H1 (cell line): ENCODE measurements around the gene TNFRSF18. TPM values are rescaled to one million over a fixed set of nuclear protein-coding genes. Genes with fewer than 3 reads are reported as not detected.

Experiments used
- CTCF ChIA-PET: fragments of 300-600 bp; sonication (Branson Sonifier 250); formaldehyde crosslinking; loops from one replicate; lab custom pipeline; 2021; ENCODE audit not compliant: partially characterized antibody; lab: Charles Lee
- POLR2A ChIA-PET: fragments of 300-600 bp; sonication (Branson Sonifier 250); formaldehyde crosslinking; loops from one replicate; lab custom pipeline; 2021; ENCODE audit warnings: inconsistent platforms; ENCODE audit not compliant: partially characterized antibody; lab: Charles Lee
- DNase-seq, 2 experiments: peaks; one replicate each; pipeline versions ENCODE4 v3.0.0 to v3.0.0-alpha.2; 2010 to 2022; ENCODE audit warnings: low spot score in 2 of 2, low read depth in 1 of 2, mixed read lengths in 1 of 2
- FAIRE-seq: peaks from 2 replicates; lab custom pipeline; 2011; peaks lifted over from hg19 to GRCh38; lab: Jason Lieb, UNC
- H2AFZ ChIP-seq: 2 replicates; pipeline ENCODE4 v1.8.1; 2012; ENCODE audit warnings: low read length, inconsistent platforms
- H2AK5ac ChIP-seq: 2 replicates; pipeline ENCODE4 v1.6.1; 2013; ENCODE audit warnings: low read depth, low read length
- H2BK120ac ChIP-seq: replicated peaks from 2 replicates; pipeline ENCODE3; 2013; ENCODE audit warnings: low read depth, low read length, inconsistent platforms
- H2BK12ac ChIP-seq: 2 replicates; pipeline ENCODE4 v1.6.1; 2013; ENCODE audit warnings: low read depth, low read length
- H2BK15ac ChIP-seq: 2 replicates; pipeline ENCODE4 v1.6.1; 2013; ENCODE audit warnings: low read length
- H2BK20ac ChIP-seq: 2 replicates; pipeline ENCODE4 v1.6.1; 2013; ENCODE audit warnings: low read length
- H2BK5ac ChIP-seq: 2 replicates; pipeline ENCODE4 v1.6.1; 2013; ENCODE audit warnings: low read depth, low read length
- H3K14ac ChIP-seq: 2 replicates; pipeline ENCODE4 v1.6.1; 2013; ENCODE audit warnings: inconsistent platforms; ENCODE audit not compliant: insufficient read length
- H3K18ac ChIP-seq: 2 replicates; pipeline ENCODE4 v1.6.1; 2013; ENCODE audit warnings: low read length; ENCODE audit errors: extremely low read depth
- H3K23ac ChIP-seq: 2 replicates; pipeline ENCODE4 v1.6.1; 2013; ENCODE audit warnings: inconsistent platforms; ENCODE audit not compliant: insufficient read length
- H3K23me2 ChIP-seq: 2 replicates; pipeline ENCODE4 v1.6.1; 2013; ENCODE audit warnings: low read depth, low read length
- H3K27ac ChIP-seq: 2 replicates; pipeline ENCODE4 v1.6.1; 2011; ENCODE audit warnings: low read depth, low read length, inconsistent platforms
- H3K27me3 ChIP-seq, 4 experiments: replicated peaks in 1 of 4; 1 replicate in 1 of 4; 2 replicates in 3 of 4; pipeline versions ENCODE4 v1.6.1 to v1.8.1; 2011 to 2013; ENCODE audit warnings: low read length in 3 of 4, mild to moderate bottlenecking in 3 of 4, inconsistent platforms in 2 of 4, mixed read lengths in 2 of 4, moderate library complexity in 1 of 4; ENCODE audit not compliant: control insufficient read depth in 3 of 4, insufficient read depth in 3 of 4; ENCODE audit errors: extremely low read depth in 1 of 4
- H3K36me3 ChIP-seq, 4 experiments: 2 replicates each; pipeline versions ENCODE4 v1.6.1 to v1.8.1; 2011 to 2013; ENCODE audit warnings: mild to moderate bottlenecking in 4 of 4, low read length in 3 of 4, moderate library complexity in 2 of 4, control low read depth in 1 of 4, inconsistent platforms in 1 of 4; ENCODE audit not compliant: insufficient read depth in 4 of 4, control insufficient read depth in 2 of 4
- H3K4ac ChIP-seq: replicated peaks from 2 replicates; pipeline ENCODE3; 2013; ENCODE audit warnings: low read length, low read depth, mixed read lengths, inconsistent platforms; ENCODE audit not compliant: insufficient read length
- H3K4me1 ChIP-seq, 4 experiments: replicated peaks in 1 of 4; 1 replicate in 1 of 4; 2 replicates in 3 of 4; pipeline versions ENCODE4 v1.6.1 to v1.8.1; 2011 to 2013; ENCODE audit warnings: low read length in 3 of 4, inconsistent platforms in 2 of 4, mixed read lengths in 1 of 4; ENCODE audit not compliant: insufficient read depth in 4 of 4, control insufficient read depth in 3 of 4
- H3K4me2 ChIP-seq, 2 experiments: 2 replicates each; pipeline versions ENCODE4 v1.6.1 to v1.8.1; 2011 to 2013; ENCODE audit warnings: low read depth in 2 of 2, low read length in 2 of 2, control low read depth in 1 of 2, inconsistent platforms in 1 of 2, mild to moderate bottlenecking in 1 of 2; ENCODE audit not compliant: insufficient read depth in 1 of 2
- H3K4me3 ChIP-seq, 4 experiments: fragments of 200-600, 300-600 bp in 1 of 4; sonication (generic), shearing (Covaris generic), sonication (Bioruptor Twin) in 1 of 4; 2 replicates each; pipeline versions ENCODE4 v1.5.1 to v1.8.1; 2011 to 2016; ENCODE audit warnings: low read length in 4 of 4, low read depth in 3 of 4, control low read depth in 2 of 4, inconsistent platforms in 2 of 4, mild to moderate bottlenecking in 2 of 4, mixed read lengths in 1 of 4, moderate library complexity in 1 of 4; ENCODE audit not compliant: insufficient read depth in 2 of 4; ENCODE audit errors: extremely low read depth in 1 of 4
- H3K56ac ChIP-seq: replicated peaks from 2 replicates; pipeline ENCODE3; 2013; ENCODE audit warnings: low read depth, mild to moderate bottlenecking, mixed read lengths, low read length, inconsistent platforms; ENCODE audit not compliant: insufficient read length
- H3K79me1 ChIP-seq: 2 replicates; pipeline ENCODE4 v1.6.1; 2013; ENCODE audit warnings: low read depth, low read length, control low read depth
- H3K79me2 ChIP-seq, 2 experiments: 2 replicates each; pipeline versions ENCODE4 v1.6.1 to v1.8.1; 2012 to 2013; ENCODE audit warnings: low read length in 2 of 2, mild to moderate bottlenecking in 2 of 2, inconsistent platforms in 1 of 2; ENCODE audit not compliant: insufficient read depth in 2 of 2, control insufficient read depth in 1 of 2
- H3K9ac ChIP-seq, 4 experiments: replicated peaks in 1 of 4; 1 replicate in 1 of 4; 2 replicates in 3 of 4; pipeline versions ENCODE4 v1.6.1 to v1.8.1; 2011 to 2013; ENCODE audit warnings: low read depth in 3 of 4, low read length in 3 of 4, control low read depth in 2 of 4, mild to moderate bottlenecking in 2 of 4, moderate library complexity in 2 of 4, inconsistent platforms in 1 of 4; ENCODE audit errors: extremely low read depth in 1 of 4
- H3K9me3 ChIP-seq, 2 experiments: 2 replicates each; pipeline versions ENCODE4 v1.6.1 to v1.8.1; 2012 to 2013; ENCODE audit warnings: mild to moderate bottlenecking in 2 of 2, moderate library complexity in 2 of 2, control low read depth in 1 of 2, inconsistent platforms in 1 of 2, low read depth in 1 of 2, low read length in 1 of 2, mixed read lengths in 1 of 2; ENCODE audit not compliant: insufficient read depth in 2 of 2
- H4K20me1 ChIP-seq, 2 experiments: replicated peaks in 1 of 2; 2 replicates each; pipeline versions ENCODE3 to v1.8.1; 2011 to 2013; ENCODE audit warnings: inconsistent platforms in 2 of 2, low read length in 2 of 2, mild to moderate bottlenecking in 1 of 2; ENCODE audit not compliant: insufficient read depth in 2 of 2, control insufficient read depth in 1 of 2
- H4K5ac ChIP-seq: 2 replicates; pipeline ENCODE4 v1.6.1; 2013; ENCODE audit warnings: low read length, low read depth, mixed read lengths, inconsistent platforms; ENCODE audit not compliant: insufficient read length
- H4K8ac ChIP-seq: 2 replicates; pipeline ENCODE4 v1.8.0; 2013; ENCODE audit warnings: mild to moderate bottlenecking, moderate library complexity, low read length, inconsistent platforms; ENCODE audit not compliant: insufficient read depth; ENCODE audit errors: extremely low read depth
- H4K91ac ChIP-seq: replicated peaks from 2 replicates; pipeline ENCODE3; 2013; ENCODE audit warnings: low read length, mixed read lengths, inconsistent platforms; ENCODE audit not compliant: insufficient read length
- ATF3 ChIP-seq: IDR thresholded peaks from 2 replicates; pipeline ENCODE4 v1.6.1; 2011; ENCODE audit warnings: low read depth, mild to moderate bottlenecking, low read length; ENCODE audit not compliant: insufficient read depth
- BCL11A ChIP-seq, 2 experiments: IDR thresholded peaks; one replicate each; pipeline ENCODE4 v1.6.1; 2011; ENCODE audit warnings: low read depth in 2 of 2, low read length in 2 of 2, mild to moderate bottlenecking in 2 of 2
- E2F6 ChIP-seq: IDR thresholded peaks from 2 replicates; pipeline ENCODE4 v1.6.1; 2012; ENCODE audit warnings: inconsistent platforms
- EGR1 ChIP-seq: IDR thresholded peaks from 2 replicates; pipeline ENCODE4 v1.6.1; 2011; ENCODE audit warnings: low read depth, low read length, borderline replicate concordance
- JUND ChIP-seq: IDR thresholded peaks from 2 replicates; pipeline ENCODE4 v1.6.1; 2011; ENCODE audit warnings: mild to moderate bottlenecking, improper control_type of control experiment, low read length
- RBBP5 ChIP-seq: IDR thresholded peaks from 2 replicates; pipeline ENCODE4 v1.7.1; 2012; ENCODE audit warnings: low read depth, mild to moderate bottlenecking, inconsistent platforms, low read length, moderate library complexity, borderline replicate concordance
- RNF2 ChIP-seq: fragments of 200-900, 300-1000 bp; sonication (generic); IDR thresholded peaks from 2 replicates; pipeline ENCODE4 v1.7.1; 2016; ENCODE audit warnings: borderline replicate concordance, low read depth, mild to moderate bottlenecking, antibody characterized with exemption, low read length; ENCODE audit not compliant: poor library complexity, severe bottlenecking; ENCODE audit errors: missing control alignments
- SAP30 ChIP-seq: fragments of 300-600 bp; sonication (generic); IDR thresholded peaks from 2 replicates; pipeline ENCODE4 v1.7.1; 2012; ENCODE audit warnings: low read length, moderate library complexity, mild to moderate bottlenecking, inconsistent platforms; ENCODE audit not compliant: insufficient read depth, insufficient replicate concordance
- SP1 ChIP-seq: IDR thresholded peaks from 2 replicates; pipeline ENCODE4 v1.6.1; 2011; ENCODE audit warnings: low read depth, low read length
- SP2 ChIP-seq: IDR thresholded peaks from 2 replicates; pipeline ENCODE4 v1.6.1; 2012; ENCODE audit warnings: mild to moderate bottlenecking, low read length, inconsistent platforms
- SP4 ChIP-seq: IDR thresholded peaks from 2 replicates; pipeline ENCODE4 v1.6.1; 2012; ENCODE audit warnings: low read length, inconsistent platforms
- TAF1 ChIP-seq: IDR thresholded peaks from 2 replicates; pipeline ENCODE4 v1.6.1; 2011; ENCODE audit warnings: mild to moderate bottlenecking, low read depth, low read length
- YY1 ChIP-seq: IDR thresholded peaks from 2 replicates; pipeline ENCODE4 v1.6.1; 2011; ENCODE audit warnings: low read depth, mild to moderate bottlenecking, low read length
- WGBS, 2 experiments: shearing (Covaris generic) in 1 of 2; methylation state at CpG; one replicate each; pipeline versions ENCODE4 v1.1.6 to v1.1.7; 2013 to 2015; ENCODE audit warnings: low lambda C conversion rate in 2 of 2, mixed read lengths in 2 of 2, inconsistent platforms in 1 of 2, low coverage in 1 of 2, missing lambda C conversion rate in 1 of 2; ENCODE audit not compliant: insufficient replicate concordance in 2 of 2, insufficient coverage in 1 of 2, insufficient read length in 1 of 2; ENCODE audit errors: extremely low coverage in 1 of 2, missing lambda C conversion rate in 1 of 2; 5-methylcytosine and 5-hydroxymethylcytosine counted together
- polyA plus RNA-seq, 7 experiments: library from polyadenylated mRNA; depleted of rRNA in 3 of 7; stranded (reverse) in 5 of 7; unstranded in 2 of 7; fragments of >200 nt in 5 of 7; fragments of 200-250 nt in 2 of 7; gene quantifications; 1 replicate in 5 of 7; 2 replicates in 1 of 7; 4 replicates in 1 of 7; pipeline versions ENCODE4 v1.2.1 to v1.2.3, GENCODE V29; 2011 to 2013; ENCODE audit warnings: missing spikeins in 2 of 7, mixed read lengths in 2 of 7
- total RNA-seq: library from RNA; stranded (reverse); fragmentation: NEBNext Ultra II Directional; extraction: Animal tissue kit (Norgen Biotek cat#: 25700); gene quantifications from 2 replicates; pipeline ENCODE4 v1.2.1, GENCODE V29; 2021

Gene TNFRSF18
- total and polyA plus RNA-seq, 2 of the 8 experiments (the other 6 are each of a cell fraction or from before 2014, with no cell fraction given), result 1.5 to 2.5 TPM

- Histone ChIP-seq H2BK15ac (no peak overlapping the region), H3K36me3 (peaks cover 2 to 36% (median 16%) of the 10 kb centered on the region in 4 experiments; a peak in 7 of 8 replicates), H2AK5ac (no peak overlapping the region), H2BK20ac (no peak overlapping the region), H2BK5ac (no peak overlapping the region; the same call in 1 of the 2 replicates), H3K4me3 (no peak overlapping the region), H3K18ac (no peak overlapping the region), H3K14ac (no peak overlapping the region), H3K27ac (no peak overlapping the region), H4K20me1 (peaks cover 3 to 16% of the 10 kb centered on the region in 2 experiments), H2BK120ac (no peak overlapping the region), H3K4ac (no peak overlapping the region), H3K4me1 (no peaks in the 10 kb centered on the region), H4K91ac (no peak overlapping the region), H3K27me3 (no peaks in the 10 kb centered on the region), H3K9me3 (no peaks in the 10 kb centered on the region), H3K23ac (no peak overlapping the region), H2BK12ac (no peak overlapping the region), H4K5ac (no peak overlapping the region), H4K8ac (no peak overlapping the region), H3K23me2 (no peaks in the 10 kb centered on the region), H3K79me2 (no peaks in the 10 kb centered on the region; a peak in 1 of 4 replicates), H3K4me2 (no peak overlapping the region), H3K56ac (no peak overlapping the region), H2AFZ (no peak overlapping the region), H3K9ac (no peak overlapping the region), H3K79me1 (peaks cover 7% of the 10 kb centered on the region)
- POLR2A ChIA-PET, result interaction anchor here (0.8 to 1.1 kb wide), 2 partner anchors 11 to 98 kb away, joined by 3 read pairs; no protein-coding TSS in a partner anchor
- 92% methylated on average over 21 of the region's 24 CpGs; no CpG with 5 or more reads in 1 of the 2 experiments for WGBS, 2 experiments
- CTCF ChIA-PET, result interaction anchor here (1.1 kb wide), 1 partner anchor 58 kb away, joined by 3 read pairs; no protein-coding TSS in a partner anchor
- DNase-seq (no peak), FAIRE-seq (no peak)
- no peak for TF ChIP-seq SP4
- TF ChIP-seq RNF2, result no peak
- TF ChIP-seq SP1, result no peak
- TF ChIP-seq BCL11A (IDR thresholded peaks at IDR 0.05; ENCODE audit: low read depth in 2 of 2, low read length in 2 of 2), result no peak
- TF ChIP-seq TAF1, result no peak
- TF ChIP-seq ATF3, result no peak
- TF ChIP-seq RBBP5, result no peak
- TF ChIP-seq SP2, result no peak
- TF ChIP-seq YY1, result no peak
- no peak for TF ChIP-seq EGR1
- no peak for TF ChIP-seq SAP30
- no peak for TF ChIP-seq JUND
- TF ChIP-seq E2F6, result no peak
Measured at GRCh38 chr1:1220197-1220596, 13.8 kb upstream of the TNFRSF18 start.
